Right lung (tissue), 5 donors: ENCODE measurements around the gene LZIC. TPM values are rescaled to one million over a fixed set of nuclear protein-coding genes. Genes with fewer than 3 reads are reported as not detected.

Experiments
- DNase-seq, 2 donors: peaks; one replicate each; pipeline ENCODE4 v3.0.0-alpha.2; 2013
- polyA plus RNA-seq, 5 donors: library from polyadenylated mRNA; unstranded; fragments of 120-200 nt; gene quantifications; one replicate each; pipeline versions ENCODE4 v1.2.1 to v1.2.3, GENCODE V29; 2013; ENCODE audit warnings: inconsistent platforms in 1 of 5, low replicate concordance in 1 of 5; ENCODE audit not compliant: insufficient read length in 5 of 5, insufficient read depth in 1 of 5

Gene LZIC
- polyA plus RNA-seq, 5 donors, result 51.5 to 71.0 (median 66.5) TPM

DNA sequence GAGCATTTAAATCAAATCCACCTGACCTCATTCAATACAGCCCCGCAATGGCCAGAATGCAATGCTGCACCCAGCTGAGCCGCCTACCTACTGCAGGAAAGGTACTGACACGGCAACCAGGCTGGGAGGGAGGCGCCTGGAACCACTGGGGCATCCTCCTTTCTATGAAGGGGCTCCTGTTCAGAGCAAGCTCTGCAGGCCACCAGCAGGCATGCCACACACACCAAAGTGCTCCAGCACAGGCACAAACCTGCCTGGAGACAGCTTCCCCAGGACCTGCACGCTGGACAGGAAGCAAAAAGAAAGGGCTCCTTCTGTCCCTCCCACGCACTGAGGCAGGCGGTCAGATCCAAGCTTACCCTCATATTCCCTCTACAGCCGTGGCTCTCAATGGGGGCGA lies 54.3 kb downstream of the LZIC start:
- DNase-seq, result no peak

DNA sequence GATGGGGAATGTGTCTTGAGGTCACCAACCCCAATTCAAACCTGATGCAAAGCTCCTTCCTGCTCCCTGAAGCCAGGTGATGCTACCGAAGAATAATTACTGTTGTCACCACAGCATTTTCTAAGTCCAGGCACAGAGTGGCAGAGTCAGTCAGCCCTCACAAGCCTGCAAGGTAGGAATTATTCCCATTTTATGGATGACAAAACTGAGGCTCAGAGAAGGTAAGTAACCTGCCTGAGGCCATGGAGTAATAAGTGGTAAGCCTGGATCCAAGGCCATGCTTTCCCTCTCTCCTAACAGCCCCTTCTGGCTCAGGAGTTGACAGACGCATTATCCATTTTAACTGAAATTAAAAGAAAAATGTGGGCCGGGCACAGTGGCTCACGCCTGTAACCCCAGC lies 56.1 kb downstream of the LZIC start:
- DNase-seq, result no peak

DNA sequence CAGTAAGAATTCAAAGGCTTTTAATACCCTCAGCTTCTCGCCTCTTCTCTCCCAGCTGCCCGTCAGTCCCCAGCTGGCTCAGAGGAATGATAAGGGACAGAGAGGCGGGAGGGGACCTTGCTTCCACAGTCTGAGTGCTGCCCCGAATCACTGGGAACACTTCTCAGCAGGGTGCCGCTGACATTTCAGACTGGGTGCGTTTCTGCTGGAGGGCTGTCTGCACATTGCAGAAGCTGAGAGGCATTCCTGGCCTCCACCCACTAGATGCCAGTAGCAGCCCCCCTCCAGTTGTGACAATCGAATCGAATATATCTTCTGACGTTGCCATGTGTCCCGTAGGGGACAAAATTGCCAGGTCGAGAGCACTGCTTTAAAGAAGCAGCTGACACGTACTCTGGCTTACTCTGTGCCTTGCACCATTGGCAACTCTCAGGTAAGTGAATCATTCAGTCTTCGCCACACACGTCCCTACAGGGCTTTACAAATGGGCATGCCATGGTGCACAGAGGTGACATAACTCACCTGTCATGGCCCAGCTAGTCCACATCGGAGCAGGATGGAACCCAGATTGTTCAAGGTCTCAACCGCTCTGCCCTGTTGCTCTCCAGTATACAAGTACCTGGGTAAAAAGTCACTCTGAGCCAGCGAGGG lies 57.0 kb downstream of the LZIC start:
- no peak for DNase-seq

DNA sequence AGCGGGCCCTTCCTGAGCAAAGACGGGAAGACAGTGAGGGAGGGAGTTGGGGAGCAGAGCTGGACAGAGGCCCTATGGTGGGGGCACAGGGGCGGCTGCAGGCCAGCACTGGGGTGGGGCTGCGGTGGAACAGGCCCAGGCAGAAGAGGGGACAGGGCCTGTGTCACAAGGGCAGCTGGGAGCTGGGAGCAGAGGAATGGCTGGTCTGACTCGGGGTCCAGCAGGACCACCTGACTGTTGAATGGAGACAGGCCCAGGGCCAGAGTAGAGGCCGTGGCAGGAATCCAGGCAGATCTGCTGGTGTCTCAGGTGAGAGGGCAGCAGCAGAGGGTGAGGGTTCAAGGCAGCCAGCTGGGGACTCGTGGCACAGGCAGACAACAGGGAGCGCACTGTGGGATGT lies 58.4 kb downstream of the LZIC start:
- no peak for DNase-seq

DNA sequence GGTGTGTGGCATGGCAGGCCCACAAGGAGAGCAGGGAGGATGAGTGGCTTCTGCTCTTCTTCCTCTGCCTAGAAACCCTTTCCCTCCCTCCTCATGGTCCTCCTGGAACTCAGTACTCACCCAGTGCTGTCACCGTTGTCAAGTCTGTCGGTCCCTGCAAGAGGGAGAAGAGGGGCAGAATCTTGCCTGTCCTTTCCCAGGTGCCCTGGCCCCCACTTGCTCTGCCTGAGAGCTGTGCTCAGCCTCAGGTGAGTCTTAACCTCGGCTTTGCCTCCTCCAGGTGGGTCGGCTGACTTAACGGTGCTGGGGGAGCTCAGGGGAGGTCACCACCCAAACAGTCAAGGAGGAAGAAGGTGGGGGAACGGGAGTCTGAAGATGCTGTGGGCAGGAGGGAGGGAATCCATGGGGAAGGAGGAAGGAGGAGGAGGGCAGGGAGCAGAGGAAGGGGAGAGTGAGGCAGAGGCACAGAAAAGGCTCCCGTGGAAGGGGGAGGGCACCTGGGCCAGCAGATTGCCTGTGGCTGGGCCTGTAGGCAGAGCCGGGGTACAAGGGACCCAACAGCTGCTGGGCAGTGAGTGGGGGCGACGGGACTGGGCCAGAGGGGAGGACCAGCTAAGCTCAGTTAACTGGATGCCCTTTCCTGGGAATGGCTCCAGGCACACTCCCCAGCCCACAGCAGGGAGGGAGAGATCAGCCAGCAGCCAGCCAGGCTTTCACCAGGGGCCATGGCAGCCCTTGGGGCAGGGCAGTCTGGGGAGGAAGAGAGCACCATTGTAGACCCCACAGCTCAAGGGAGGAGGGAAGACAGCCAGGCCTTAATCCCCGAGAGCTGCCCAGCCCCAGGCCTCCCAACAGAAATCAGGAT lies 59.4 kb downstream of the LZIC start:
- DNase-seq, result no peak

DNA sequence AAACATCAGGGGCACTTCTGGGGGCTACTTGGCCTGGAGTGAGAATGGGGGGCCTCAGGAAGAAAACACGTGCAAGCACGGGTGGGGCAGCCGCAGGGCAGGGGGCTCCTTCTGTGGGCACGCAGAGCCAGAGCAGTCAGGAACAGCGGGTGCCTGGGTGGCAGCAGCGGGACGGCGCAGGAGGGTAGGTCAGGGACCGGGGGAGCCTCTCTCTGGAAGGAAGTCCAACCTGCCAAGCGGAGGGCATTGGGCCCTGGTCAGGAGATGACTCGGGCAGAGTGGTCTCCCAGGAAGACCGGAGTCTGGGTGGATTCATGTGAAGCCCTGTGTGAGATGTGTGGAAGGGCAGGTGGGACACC lies 60.3 kb downstream of the LZIC start:
- DNase-seq, result no peak

DNA sequence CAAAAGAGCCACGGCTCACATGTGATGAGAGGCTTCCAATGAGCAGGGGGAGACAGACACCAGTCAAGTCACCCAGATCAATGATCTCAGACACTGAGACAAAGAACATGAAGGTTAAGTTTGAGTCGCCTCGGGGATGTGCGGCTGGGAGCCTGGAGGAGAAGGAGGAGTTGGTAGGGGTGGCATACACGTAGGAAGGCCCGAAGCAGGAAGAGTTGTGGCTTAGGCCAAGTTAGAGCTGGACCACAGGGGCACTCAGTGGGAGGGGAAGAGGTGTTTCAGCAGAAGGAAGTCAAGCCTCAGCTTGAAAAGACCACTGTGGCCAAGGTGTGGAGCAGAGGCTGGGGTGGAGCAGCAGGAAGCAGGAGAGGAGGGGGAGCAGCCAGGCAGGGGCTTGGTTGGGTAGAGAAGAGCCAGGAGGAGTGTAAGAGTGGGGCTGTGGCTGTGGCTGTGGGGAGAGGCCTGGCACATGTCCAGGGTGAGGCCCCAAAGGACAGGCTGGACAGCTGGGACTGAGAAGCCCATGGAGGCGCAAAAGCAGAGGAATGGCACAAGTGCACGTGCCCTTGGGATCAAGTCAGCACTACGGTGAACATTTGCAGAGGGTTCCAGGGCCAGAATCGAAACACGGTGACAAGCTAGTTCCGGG lies 60.8 kb downstream of the LZIC start:
- DNase-seq, result no peak

DNA sequence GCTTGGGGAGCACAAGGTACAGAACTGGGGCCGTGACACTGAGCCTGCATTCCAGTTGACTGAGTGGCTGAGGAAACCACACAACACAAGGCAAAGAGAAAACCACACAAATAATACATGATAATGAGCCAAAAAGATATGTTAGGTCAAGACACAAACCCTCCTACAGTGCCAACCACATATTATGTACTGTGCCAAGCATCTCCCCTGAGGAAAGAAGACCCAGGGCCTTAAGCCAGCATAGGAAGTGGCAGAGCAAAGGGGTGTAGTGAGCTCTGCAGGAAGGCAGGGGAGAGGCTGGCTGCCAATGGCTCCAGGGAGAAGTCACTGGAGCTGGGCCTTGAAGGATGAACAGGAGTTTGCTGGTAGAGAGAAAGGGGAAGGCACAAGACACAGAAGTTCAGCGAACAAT lies 61.3 kb downstream of the LZIC start:
- no peak for DNase-seq

Other genes starting within 250 kb of the LZIC start
- gene CLSTN1, start 119.4 kb downstream of the LZIC start, polyA plus RNA-seq, result 100 to 1,000 TPM in 2 of 5 donors, 10 to 100 TPM in 3; 82.7 to 121 (median 94.8) TPM
- 10 to 100 TPM; 40.7 to 68.2 (median 47.6) TPM for gene CTNNBIP1, start 33.1 kb downstream of the LZIC start, polyA plus RNA-seq
- gene NMNAT1, start 84 bp upstream of the LZIC start, polyA plus RNA-seq, result 10 to 100 TPM; 13.6 to 16.7 (median 14.1) TPM
- 1 to 10 TPM in 3 of 5 donors, under 1 TPM in 2; 0.90 to 1.7 (median 1.1) TPM for gene RBP7, start 53.8 kb upstream of the LZIC start, polyA plus RNA-seq
- gene UBE4B, start 89.6 kb upstream of the LZIC start, polyA plus RNA-seq, result 10 to 100 TPM; 43.8 to 52.9 (median 45.9) TPM